ENCODE measurements around the gene RAD23A. TPM values are rescaled to one million over a fixed set of nuclear protein-coding genes. Genes with fewer than 3 reads are reported as not detected.
"Not testable (repeated sequence)": the region's sequence is repeated elsewhere in the genome, so short reads cannot be mapped to it uniquely, and the experiment has no call there.

RAD23A gene
- total RNA-seq, 1 donor from 2014 or later = 112 TPM

DNA sequence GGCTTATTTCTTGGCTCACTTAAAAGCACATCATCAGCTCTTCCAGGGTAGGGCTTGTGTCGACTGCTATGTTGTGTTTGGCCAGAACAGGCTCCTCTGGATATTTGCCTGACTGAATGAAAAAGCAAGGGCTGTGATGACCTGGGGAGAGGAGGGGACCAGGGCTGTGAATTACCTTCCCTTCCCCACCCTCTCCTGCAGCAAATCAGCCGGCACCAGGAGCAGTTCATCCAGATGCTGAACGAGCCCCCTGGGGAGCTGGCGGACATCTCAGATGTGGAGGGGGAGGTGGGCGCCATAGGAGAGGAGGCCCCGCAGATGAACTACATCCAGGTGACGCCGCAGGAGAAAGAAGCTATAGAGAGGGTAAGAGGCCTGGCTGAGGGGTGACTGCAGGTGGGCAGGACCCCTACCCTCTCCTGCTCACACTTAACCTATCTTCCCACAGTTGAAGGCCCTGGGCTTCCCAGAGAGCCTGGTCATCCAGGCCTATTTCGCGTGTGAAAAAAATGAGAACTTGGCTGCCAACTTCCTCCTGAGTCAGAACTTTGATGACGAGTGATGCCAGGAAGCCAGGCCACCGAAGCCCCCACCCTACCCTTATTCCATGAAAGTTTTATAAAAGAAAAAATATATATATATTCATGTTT is 7.0 kb downstream of the RAD23A start:
- Mint-ChIP-seq H3K4me1 (peaks cover 35% of the 10 kb centered on the region), H3K4me3 (no peak overlapping the region), H3K27me3 (no peaks in the 10 kb centered on the region), H3K27ac (no peak overlapping the region), H3K9me3 (no peaks in the 10 kb centered on the region), H3K36me3 (ENCODE audit: low read depth) (peaks cover 76% of the 10 kb centered on the region)
- no peak for DNase-seq
- intact Hi-C loops (cut with micrococcal nuclease) = no loop called here
- no peak for ATAC-seq (ENCODE audit: low read depth)
- POLR2A ChIA-PET = interaction anchor here (0.5 to 5.4 kb wide), 8 partner anchors 9 to 293 kb away, joined by 3 to 37 read pairs (median 6); partner anchors contain the start of genes CALR and FARSA
- CTCF ChIA-PET = interaction anchor here (2.6 kb wide), 1 partner anchor 13 kb away, joined by 12 read pairs; no protein-coding TSS in a partner anchor
- TF ChIP-seq, protein P1, sequence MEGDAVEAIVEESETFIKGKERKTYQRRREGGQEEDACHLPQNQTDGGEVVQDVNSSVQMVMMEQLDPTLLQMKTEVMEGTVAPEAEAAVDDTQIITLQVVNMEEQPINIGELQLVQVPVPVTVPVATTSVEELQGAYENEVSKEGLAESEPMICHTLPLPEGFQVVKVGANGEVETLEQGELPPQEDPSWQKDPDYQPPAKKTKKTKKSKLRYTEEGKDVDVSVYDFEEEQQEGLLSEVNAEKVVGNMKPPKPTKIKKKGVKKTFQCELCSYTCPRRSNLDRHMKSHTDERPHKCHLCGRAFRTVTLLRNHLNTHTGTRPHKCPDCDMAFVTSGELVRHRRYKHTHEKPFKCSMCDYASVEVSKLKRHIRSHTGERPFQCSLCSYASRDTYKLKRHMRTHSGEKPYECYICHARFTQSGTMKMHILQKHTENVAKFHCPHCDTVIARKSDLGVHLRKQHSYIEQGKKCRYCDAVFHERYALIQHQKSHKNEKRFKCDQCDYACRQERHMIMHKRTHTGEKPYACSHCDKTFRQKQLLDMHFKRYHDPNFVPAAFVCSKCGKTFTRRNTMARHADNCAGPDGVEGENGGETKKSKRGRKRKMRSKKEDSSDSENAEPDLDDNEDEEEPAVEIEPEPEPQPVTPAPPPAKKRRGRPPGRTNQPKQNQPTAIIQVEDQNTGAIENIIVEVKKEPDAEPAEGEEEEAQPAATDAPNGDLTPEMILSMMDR (IDR thresholded peaks at IDR 0.05) = no peak

DNA sequence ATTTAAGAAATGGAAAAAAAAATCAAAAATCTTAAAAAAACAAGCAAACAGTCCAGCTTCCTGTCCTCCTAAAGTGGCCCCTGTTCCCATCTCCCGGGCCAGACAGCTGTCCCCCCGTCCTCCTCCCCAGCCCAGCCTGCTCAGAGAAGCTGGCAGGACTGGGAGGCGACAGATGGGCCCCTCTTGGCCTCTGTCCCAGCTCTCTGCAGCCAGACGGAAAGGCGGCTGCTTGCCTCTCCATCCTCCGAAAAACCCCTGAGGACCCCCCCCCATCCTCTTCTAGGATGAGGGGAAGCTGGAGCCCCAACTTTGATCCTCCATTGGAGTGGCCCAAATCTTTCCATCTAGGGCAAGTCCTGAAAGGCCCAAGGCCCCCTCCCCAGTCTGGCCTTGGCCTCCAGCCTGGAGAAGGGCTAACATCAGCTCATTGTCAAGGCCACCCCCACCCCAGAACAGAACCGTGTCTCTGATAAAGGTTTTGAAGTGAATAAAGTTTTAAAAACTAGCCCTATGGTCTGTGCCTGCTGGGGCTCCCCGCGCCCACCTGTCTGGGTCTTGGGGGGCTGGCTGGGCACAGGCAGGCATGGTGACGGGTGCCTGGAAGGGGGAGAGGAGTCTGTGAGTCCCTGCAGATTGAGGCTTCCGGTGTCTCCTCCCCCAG is 7.6 kb downstream of the RAD23A start:
- DNase-seq (no peak), ATAC-seq (ENCODE audit: low read depth) (no peak)
- intact Hi-C loops (cut with micrococcal nuclease) = no loop called here
- Mint-ChIP-seq H3K4me3 (no peak overlapping the region), H3K36me3 (ENCODE audit: low read depth) (peaks cover 70% of the 10 kb centered on the region), H3K27me3 (no peaks in the 10 kb centered on the region), H3K4me1 (peaks cover 33% of the 10 kb centered on the region), H3K9me3 (no peaks in the 10 kb centered on the region), H3K27ac (no peak overlapping the region)
- CTCF ChIA-PET = interaction anchor here (2.6 kb wide), 1 partner anchor 12 kb away, joined by 12 read pairs; no protein-coding TSS in a partner anchor
- POLR2A ChIA-PET = interaction anchor here (0.5 to 5.4 kb wide), 8 partner anchors 9 to 292 kb away, joined by 3 to 37 read pairs (median 6); partner anchors contain the start of genes CALR and FARSA
- TF ChIP-seq, protein P1 (IDR thresholded peaks at IDR 0.05) = no peak

DNA sequence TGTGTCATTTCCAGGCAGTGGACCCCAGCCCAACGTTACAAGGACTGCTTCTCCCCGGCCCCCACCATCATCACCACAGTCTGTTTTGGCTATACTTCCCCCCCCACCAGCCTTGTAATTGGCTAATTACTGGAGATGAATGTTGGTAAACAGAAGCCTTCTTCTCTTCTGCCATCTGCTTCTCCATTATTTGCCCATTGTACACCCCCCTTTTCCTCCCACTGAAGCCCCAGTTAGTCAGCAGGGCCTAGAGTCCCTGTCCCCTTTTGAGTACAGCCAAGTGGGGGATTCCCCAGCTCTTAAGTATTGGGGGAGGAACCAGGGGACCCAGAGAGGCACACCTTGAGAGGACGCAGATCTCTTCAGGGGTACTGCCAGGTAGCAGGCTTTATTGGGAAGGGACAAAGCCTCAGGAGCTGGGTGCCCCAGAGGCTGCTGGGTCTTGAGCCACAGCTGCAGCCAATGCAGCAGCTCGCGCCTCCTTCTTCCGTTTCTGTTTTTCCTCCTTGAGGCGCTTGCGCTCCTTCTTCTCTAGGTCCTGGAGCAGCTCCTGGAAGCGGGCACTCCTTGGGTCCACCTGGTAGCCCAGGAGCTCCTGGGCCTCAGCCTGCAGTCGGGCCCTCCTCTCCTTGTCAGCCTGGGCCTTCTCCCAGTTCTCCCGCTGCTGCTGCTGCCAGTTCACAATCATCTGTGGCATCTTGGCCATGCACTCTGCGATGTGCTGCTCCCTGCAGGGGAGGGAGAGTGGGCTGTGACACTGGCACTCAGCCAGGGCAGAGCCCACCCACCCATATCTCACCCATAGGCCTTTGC is 8.3 kb downstream of the RAD23A start:
- ATAC-seq (ENCODE audit: low read depth) (no peak), DNase-seq (no peak)
- Mint-ChIP-seq H3K4me1 (peaks cover 33% of the 10 kb centered on the region), H3K9me3 (no peaks in the 10 kb centered on the region), H3K27ac (peak overlapping the region; percentile 72), H3K27me3 (no peaks in the 10 kb centered on the region), H3K4me3 (peak overlapping the region; percentile 25), H3K36me3 (ENCODE audit: low read depth) (peaks cover 63% of the 10 kb centered on the region)
- TF ChIP-seq, protein P1 (IDR thresholded peaks at IDR 0.05) = no peak
- intact Hi-C loops (cut with micrococcal nuclease) = no loop called here
- POLR2A ChIA-PET = interaction anchor here (0.9 to 5.4 kb wide), 8 partner anchors 8 to 35 kb away, joined by 3 to 37 read pairs (median 6); partner anchors contain the start of genes CALR, FARSA, RAD23A and SYCE2
- CTCF ChIA-PET = interaction anchor here (2.6 kb wide), 1 partner anchor 12 kb away, joined by 12 read pairs; no protein-coding TSS in a partner anchor

DNA sequence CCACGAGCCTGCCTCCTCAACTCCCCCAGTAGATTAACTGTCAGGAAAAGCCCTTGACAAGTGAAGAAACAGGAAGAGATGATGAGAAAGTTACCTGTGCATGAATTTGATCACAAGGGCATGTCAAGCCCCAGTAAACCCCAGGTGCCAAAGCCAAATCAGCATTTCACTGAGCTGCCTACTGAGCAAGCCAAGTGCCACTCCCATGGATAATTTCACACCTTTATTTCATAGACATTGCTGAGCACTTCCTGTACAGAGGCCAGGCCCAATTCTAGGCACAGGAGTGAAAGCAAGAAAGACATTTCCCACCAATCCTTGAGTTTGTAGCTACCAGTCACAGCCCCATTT is 8.9 kb downstream of the RAD23A start:
- Mint-ChIP-seq H3K4me3 (peak overlapping the region; percentile 25), H3K36me3 (ENCODE audit: low read depth) (peaks cover 57% of the 10 kb centered on the region), H3K9me3 (no peaks in the 10 kb centered on the region), H3K4me1 (peaks cover 33% of the 10 kb centered on the region), H3K27me3 (no peaks in the 10 kb centered on the region), H3K27ac (peak overlapping the region; percentile 72)
- TF ChIP-seq, protein P1 (IDR thresholded peaks at IDR 0.05) = no peak
- ATAC-seq (ENCODE audit: low read depth) (no peak), DNase-seq (no peak)
- ChIA-PET CTCF (interaction anchor here (2.6 kb wide), 1 partner anchor 11 kb away, joined by 12 read pairs; no protein-coding TSS in a partner anchor), POLR2A (interaction anchor here (0.9 to 5.4 kb wide), 7 partner anchors 8 to 64 kb away, joined by 4 to 37 read pairs (median 8); partner anchors contain the start of genes CALR, FARSA, GCDH and RAD23A)
- intact Hi-C loops (cut with micrococcal nuclease) = no loop called here

DNA sequence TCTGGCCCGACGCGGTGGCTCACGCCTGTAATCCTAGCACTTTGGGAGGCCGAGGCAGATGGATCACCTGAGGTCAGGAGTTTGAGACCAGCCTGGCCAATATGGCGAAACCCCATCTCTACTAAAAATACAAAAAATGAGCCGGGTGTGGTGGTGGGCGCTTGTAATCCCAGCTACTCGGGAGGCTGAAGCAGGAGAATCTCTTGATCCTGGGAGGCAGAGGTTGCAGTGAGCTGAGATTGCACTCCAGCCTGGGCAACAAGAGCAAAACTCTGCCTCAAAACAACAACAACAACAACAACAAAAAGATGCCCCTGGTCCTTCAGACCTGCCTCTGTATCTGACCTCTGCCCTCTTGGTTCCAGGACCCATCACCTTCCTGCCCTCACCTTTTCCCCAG is 9.9 kb downstream of the RAD23A start:
- H3K9me3 Mint-ChIP-seq; intact Hi-C loops (cut with micrococcal nuclease); H3K27me3 Mint-ChIP-seq; ATAC-seq (ENCODE audit: low read depth); DNase-seq: not testable (repeated sequence)
- Mint-ChIP-seq H3K4me1 (peaks cover 33% of the 10 kb centered on the region), H3K4me3 (peak overlapping the region; percentile 88), H3K36me3 (ENCODE audit: low read depth) (peaks cover 48% of the 10 kb centered on the region), H3K27ac (peak overlapping the region; percentile 69)
- ChIA-PET POLR2A (interaction anchor here (0.5 to 5.4 kb wide), 8 partner anchors 8 to 88 kb away, joined by 3 to 37 read pairs (median 6); partner anchors contain the start of genes CALR, GCDH and RAD23A), CTCF (interaction anchor here (1.9 kb wide), 1 partner anchor 10 kb away, joined by 6 read pairs; no protein-coding TSS in a partner anchor)
